Fibroblast of lung (primary cell): ENCODE results near the gene KCNK4. TPM values are rescaled to one million over a fixed set of nuclear protein-coding genes. Genes with fewer than 3 reads are reported as not detected.

Experiments
- DNase-seq, 2 donors: peaks; one replicate each; pipeline versions ENCODE4 v3.0.0 to v3.0.0-alpha.2; 2010; ENCODE audit warnings: low read depth in 2 of 2
- H2AFZ ChIP-seq: 2 replicates; pipeline ENCODE4 v1.5.1; 2012; ENCODE audit warnings: low read length, control low read depth, inconsistent platforms
- H3K27ac ChIP-seq: 2 replicates; pipeline ENCODE4 v1.5.1; 2011; ENCODE audit warnings: low read length, control low read depth; ENCODE audit not compliant: insufficient read depth
- H3K27me3 ChIP-seq: 2 replicates; pipeline ENCODE4 v1.5.1; 2011; ENCODE audit warnings: mild to moderate bottlenecking, low read length; ENCODE audit not compliant: control insufficient read depth, insufficient read depth
- H3K36me3 ChIP-seq: 2 replicates; pipeline ENCODE4 v1.5.1; 2011; ENCODE audit warnings: low read length; ENCODE audit not compliant: control insufficient read depth, insufficient read depth
- H3K4me1 ChIP-seq: 2 replicates; pipeline ENCODE4 v1.5.1; 2011; ENCODE audit warnings: low read length; ENCODE audit not compliant: control insufficient read depth, insufficient read depth; ENCODE audit errors: extremely low read depth
- H3K4me2 ChIP-seq: 2 replicates; pipeline ENCODE4 v1.5.1; 2011; ENCODE audit warnings: low read length, control low read depth; ENCODE audit not compliant: insufficient read depth; ENCODE audit errors: extremely low read depth
- H3K4me3 ChIP-seq, 4 experiments: fragments of 200-600 bp in 1 of 4; sonication (generic) in 1 of 4; replicated peaks in 1 of 4; 2 replicates each; pipeline ENCODE4 v1.5.1; 2011 to 2016; ENCODE audit warnings: low read length in 4 of 4, low read depth in 3 of 4, mild to moderate bottlenecking in 3 of 4, control low read depth in 2 of 4, inconsistent platforms in 1 of 4, mixed read lengths in 1 of 4; ENCODE audit not compliant: insufficient read depth in 1 of 4; ENCODE audit errors: control extremely low read depth in 1 of 4
- H3K79me2 ChIP-seq: 2 replicates; pipeline ENCODE4 v1.5.1; 2012; ENCODE audit warnings: mild to moderate bottlenecking, low read length, inconsistent platforms; ENCODE audit not compliant: control insufficient read depth, insufficient read depth
- H3K9ac ChIP-seq: 2 replicates; pipeline ENCODE4 v1.5.1; 2011; ENCODE audit warnings: mild to moderate bottlenecking, low read length, control low read depth; ENCODE audit not compliant: insufficient read depth
- H3K9me3 ChIP-seq: 2 replicates; pipeline ENCODE4 v1.5.1; 2012; ENCODE audit warnings: low read depth, low read length; ENCODE audit not compliant: control insufficient read depth, insufficient read depth
- H4K20me1 ChIP-seq: 2 replicates; pipeline ENCODE4 v1.5.1; 2011; ENCODE audit warnings: low read length; ENCODE audit not compliant: control insufficient read depth, insufficient read depth; ENCODE audit errors: extremely low read depth
- EZH2 ChIP-seq: IDR thresholded peaks from 2 replicates; pipeline ENCODE4 v1.5.1; 2012; ENCODE audit warnings: low read length, control low read depth, mild to moderate bottlenecking; ENCODE audit errors: missing control alignments
- polyA plus RNA-seq, 2 donors: library from polyadenylated mRNA; depleted of rRNA in 1 of 2; stranded (reverse) in 1 of 2; unstranded in 1 of 2; fragments of >200 nt; gene quantifications; 2 replicates each; pipeline ENCODE4 v1.2.1, GENCODE V29; 2011 to 2012; ENCODE audit warnings: missing spikeins in 1 of 2
- total RNA-seq: library from RNA; depleted of rRNA; stranded (reverse); fragments of >200 nt; gene quantifications from 2 replicates; pipeline ENCODE4 v1.2.1, GENCODE V29; 2014
- TF ChIP-seq, protein P1 (sequence below), 2 donors: IDR thresholded peaks in 1 of 2; conservative IDR thresholded peaks in 1 of 2; 1 replicate in 1 of 2; 2 replicates in 1 of 2; pipeline ENCODE4 v1.5.1; 2011 to 2012; ENCODE audit warnings: low read length in 2 of 2, control low read depth in 1 of 2, inconsistent platforms in 1 of 2, low read depth in 1 of 2, mild to moderate bottlenecking in 1 of 2

Gene KCNK4
- total and polyA plus RNA-seq, 2 donors (not counting 1 experiment from before 2014, with no cell fraction given): not detected

DNA sequence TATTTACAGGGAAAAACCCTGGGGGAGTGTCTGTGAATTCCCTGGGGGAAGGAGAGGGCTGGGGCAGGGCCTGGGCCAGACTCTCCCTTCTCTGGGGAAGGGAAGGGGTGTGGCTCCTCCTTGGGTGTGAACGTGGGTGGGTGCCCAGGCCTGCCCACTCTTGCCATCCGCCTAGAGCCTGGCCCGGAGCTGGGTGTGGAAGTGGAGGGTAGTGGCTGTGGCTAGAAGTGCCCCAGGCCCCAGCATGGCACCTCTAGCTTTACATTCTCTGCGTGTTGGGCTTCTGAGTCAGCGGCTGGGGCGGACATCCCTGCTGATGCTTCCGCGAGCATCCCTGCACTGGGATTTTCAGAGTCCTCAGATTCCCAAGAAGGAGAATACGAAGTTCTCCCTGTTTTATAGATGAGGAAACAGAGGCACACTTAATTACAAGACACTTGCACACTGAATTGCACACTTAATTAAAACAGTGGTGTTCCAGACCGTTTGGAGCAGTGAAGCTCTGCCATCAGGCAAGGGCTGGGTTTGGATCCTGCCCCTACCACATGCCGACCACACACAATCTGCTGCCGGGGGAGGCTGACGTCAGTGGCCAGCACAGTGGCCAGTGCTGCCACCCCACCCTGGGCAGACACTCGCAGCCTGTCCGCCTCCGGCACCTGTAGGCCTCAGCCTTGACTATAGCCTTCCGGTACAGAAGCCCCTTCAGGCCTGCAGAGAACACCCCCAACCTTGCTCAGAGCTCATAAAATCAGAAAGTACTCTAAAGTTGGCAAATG, 14.3 kb upstream of the KCNK4 start:
- Histone ChIP-seq H3K9me3 (no peaks in the 10 kb centered on the region), H4K20me1 (no peaks in the 10 kb centered on the region), H2AFZ (no peak overlapping the region), H3K79me2 (peaks cover 2% of the 10 kb centered on the region), H3K27ac (no peak overlapping the region), H3K4me3 (no peak overlapping the region), H3K36me3 (peaks cover 4% of the 10 kb centered on the region), H3K27me3 (no peaks in the 10 kb centered on the region), H3K4me2 (no peak overlapping the region), H3K4me1 (peaks cover 2% of the 10 kb centered on the region), H3K9ac (no peak overlapping the region)
- peak in 1 of 2 donors; percentile 55 for DNase-seq
- no peak for TF ChIP-seq EZH2
- TF ChIP-seq, protein P1, sequence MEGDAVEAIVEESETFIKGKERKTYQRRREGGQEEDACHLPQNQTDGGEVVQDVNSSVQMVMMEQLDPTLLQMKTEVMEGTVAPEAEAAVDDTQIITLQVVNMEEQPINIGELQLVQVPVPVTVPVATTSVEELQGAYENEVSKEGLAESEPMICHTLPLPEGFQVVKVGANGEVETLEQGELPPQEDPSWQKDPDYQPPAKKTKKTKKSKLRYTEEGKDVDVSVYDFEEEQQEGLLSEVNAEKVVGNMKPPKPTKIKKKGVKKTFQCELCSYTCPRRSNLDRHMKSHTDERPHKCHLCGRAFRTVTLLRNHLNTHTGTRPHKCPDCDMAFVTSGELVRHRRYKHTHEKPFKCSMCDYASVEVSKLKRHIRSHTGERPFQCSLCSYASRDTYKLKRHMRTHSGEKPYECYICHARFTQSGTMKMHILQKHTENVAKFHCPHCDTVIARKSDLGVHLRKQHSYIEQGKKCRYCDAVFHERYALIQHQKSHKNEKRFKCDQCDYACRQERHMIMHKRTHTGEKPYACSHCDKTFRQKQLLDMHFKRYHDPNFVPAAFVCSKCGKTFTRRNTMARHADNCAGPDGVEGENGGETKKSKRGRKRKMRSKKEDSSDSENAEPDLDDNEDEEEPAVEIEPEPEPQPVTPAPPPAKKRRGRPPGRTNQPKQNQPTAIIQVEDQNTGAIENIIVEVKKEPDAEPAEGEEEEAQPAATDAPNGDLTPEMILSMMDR (conservative IDR thresholded peaks at IDR 0.05 in 1 of 2, IDR thresholded peaks at IDR 0.05 in 1 of 2; ENCODE audit: low read depth in 1 of 2, low read length in 2 of 2): no peak

DNA sequence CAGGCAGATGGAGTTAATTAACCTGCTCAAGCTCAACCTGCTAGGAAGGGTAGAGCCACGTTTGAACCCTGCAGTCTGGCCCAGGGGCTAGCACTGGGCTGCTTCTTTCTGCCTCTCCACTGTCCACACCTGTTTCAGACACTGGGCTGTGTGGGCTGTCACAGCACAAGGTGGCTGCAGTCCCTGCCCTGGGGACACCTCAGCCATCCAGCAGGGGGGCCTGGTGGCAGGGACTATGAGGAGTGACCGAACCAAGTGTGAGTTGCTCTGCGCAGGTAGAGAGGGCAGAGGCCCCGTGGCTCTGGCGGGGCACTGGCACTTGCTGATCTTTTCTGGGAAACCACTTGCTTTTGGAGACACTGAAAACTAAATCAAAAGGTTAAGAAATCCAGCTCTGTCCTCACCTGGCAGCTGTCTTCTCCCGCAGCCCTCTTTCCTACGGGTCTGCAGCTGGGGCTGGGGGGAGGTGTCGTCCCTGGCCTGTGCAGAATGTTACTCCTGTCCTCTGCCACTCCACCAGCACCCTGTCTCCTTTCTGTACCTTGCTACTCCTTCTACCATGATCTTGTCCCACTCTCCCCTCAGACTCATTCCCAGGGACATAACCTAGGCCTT, 12.4 kb upstream of the KCNK4 start:
- Histone ChIP-seq H3K27ac (no peak overlapping the region), H3K27me3 (no peaks in the 10 kb centered on the region), H3K9ac (no peak overlapping the region), H3K36me3 (peaks cover 6% of the 10 kb centered on the region), H3K4me3 (no peak overlapping the region), H4K20me1 (no peaks in the 10 kb centered on the region), H3K4me2 (no peak overlapping the region), H3K4me1 (no peaks in the 10 kb centered on the region), H3K79me2 (peaks cover 3% of the 10 kb centered on the region), H3K9me3 (no peaks in the 10 kb centered on the region), H2AFZ (no peak overlapping the region)
- DNase-seq: no peak
- no peak for TF ChIP-seq EZH2
- TF ChIP-seq, protein P1 (conservative IDR thresholded peaks at IDR 0.05 in 1 of 2, IDR thresholded peaks at IDR 0.05 in 1 of 2; ENCODE audit: low read depth in 1 of 2, low read length in 2 of 2): no peak

DNA sequence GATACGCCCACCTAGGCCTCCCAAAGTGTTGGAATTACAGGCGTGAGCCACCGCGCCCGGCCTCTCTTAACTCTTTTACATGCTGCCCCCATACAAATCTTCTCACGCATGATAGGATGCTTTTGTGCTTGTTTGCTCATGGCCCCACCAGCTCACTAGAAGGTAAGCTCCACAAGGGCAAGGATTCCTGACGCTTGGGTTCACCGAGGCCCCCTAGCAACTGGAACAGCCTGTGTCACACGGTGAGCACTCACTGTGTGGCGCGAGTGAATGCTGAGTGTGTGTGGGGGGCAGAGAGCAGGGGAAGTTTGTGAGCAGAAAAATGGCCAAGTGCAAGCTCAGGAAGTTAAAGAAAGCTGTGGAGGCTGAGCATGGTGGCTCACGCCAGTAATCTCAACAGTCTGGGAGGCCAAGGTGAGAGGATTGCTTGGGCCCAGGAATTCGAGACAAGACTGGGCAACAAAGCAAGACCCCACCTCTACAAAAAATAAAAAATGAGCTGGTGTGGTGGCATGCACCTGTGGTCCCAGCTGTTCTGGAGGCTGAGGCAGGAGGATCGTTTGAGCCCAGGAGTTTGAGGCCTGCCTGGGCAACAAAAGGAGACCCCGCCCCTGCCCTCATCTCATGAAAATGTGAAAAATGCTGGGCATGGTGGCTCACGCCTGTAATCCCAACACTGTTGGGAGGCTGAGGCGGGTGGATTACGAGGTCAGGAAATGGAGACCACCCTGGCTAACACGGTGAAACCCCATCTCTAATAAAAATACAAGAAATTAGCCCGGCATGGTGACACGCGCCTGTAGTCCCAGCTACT, 8.9 kb upstream of the KCNK4 start:
- TF ChIP-seq, protein P1 (conservative IDR thresholded peaks at IDR 0.05 in 1 of 2, IDR thresholded peaks at IDR 0.05 in 1 of 2; ENCODE audit: low read depth in 1 of 2, low read length in 2 of 2): no peak
- TF ChIP-seq EZH2: no peak

More for the DNA sequence above, 8.9 kb upstream of the KCNK4 start:
- Histone ChIP-seq H4K20me1 (no peaks in the 10 kb centered on the region), H3K4me2 (no peak overlapping the region), H2AFZ (no peak overlapping the region), H3K36me3 (peaks cover 3% of the 10 kb centered on the region), H3K9me3 (no peaks in the 10 kb centered on the region), H3K27ac (no peak overlapping the region), H3K4me3 (no peak overlapping the region), H3K4me1 (peaks cover 7% of the 10 kb centered on the region), H3K79me2 (peaks cover 4% of the 10 kb centered on the region), H3K27me3 (no peaks in the 10 kb centered on the region), H3K9ac (no peak overlapping the region)
- DNase-seq: no peak
